Measurements from ENCODE around the gene MECP2. TPM values are rescaled to one million over a fixed set of nuclear protein-coding genes. Genes with fewer than 3 reads are reported as not detected.
A peak's percentile ranks its signal among the peaks of the same experiment; 100 is the strongest.

The MECP2 gene
- total RNA-seq, 2 experiments from 2014 or later = 31.2 to 48.6 TPM

DNA sequence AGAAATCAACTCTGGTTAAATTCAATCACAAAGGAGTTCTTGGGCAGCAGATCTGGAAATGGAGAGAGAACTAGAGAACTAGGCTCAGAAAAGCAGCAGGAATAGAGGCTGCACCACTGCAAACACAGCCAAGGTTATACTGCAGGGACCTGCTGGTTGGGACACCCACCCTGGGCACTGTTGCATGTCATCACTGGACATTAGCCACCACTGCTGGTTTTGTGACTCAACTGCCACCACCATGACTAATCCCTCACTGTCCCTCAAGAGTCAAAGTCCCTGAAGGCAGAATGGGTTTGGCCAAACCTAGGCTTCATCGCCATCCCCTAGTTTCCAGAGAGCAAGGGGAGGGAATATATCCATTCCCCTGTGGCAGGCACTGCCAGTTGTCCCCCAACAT is 39.7 kb downstream of the MECP2 start:
- Histone ChIP-seq H3K9me2 (ENCODE audit: insufficient read depth, low read length) (no peaks in the 10 kb centered on the region), H3K4me1 (ENCODE audit: insufficient read depth, low read length, poor library complexity, severe bottlenecking) (peaks cover 13% of the 10 kb centered on the region), H3K4me2 (ENCODE audit: low read length) (no peak overlapping the region), H3K4me3 (ENCODE audit: low read depth, low read length, poor library complexity, severe bottlenecking) (no peak overlapping the region), H2AFZ (ENCODE audit: low read length) (no peak overlapping the region), H3K36me3 (ENCODE audit: insufficient read depth, low read length) (peaks cover 22% of the 10 kb centered on the region), H4K20me1 (ENCODE audit: insufficient read depth, low read length) (no peaks in the 10 kb centered on the region), H3K27ac (ENCODE audit: low read depth, low read length, poor library complexity, severe bottlenecking) (no peak overlapping the region), H3K79me2 (ENCODE audit: insufficient read depth, low read depth, low read length) (no peaks in the 10 kb centered on the region; the same call in 1 of the 2 replicates), H3K9me3 (ENCODE audit: low read length) (no peaks in the 10 kb centered on the region)
- CTCF ChIA-PET (ENCODE audit: unreplicated experiment) = no interaction called here
- DNase-seq (ENCODE audit: low spot score) = no peak
- POLR2A ChIA-PET = interaction anchor here (0.8 kb wide), 1 partner anchor 38 kb away, joined by 4 read pairs; no protein-coding TSS in a partner anchor
- intact Hi-C loops (cut with micrococcal nuclease; ENCODE audit: unreplicated experiment) = no loop called here
- TF ChIP-seq EZH2phosphoT487 (IDR thresholded peaks at IDR 0.05; ENCODE audit: borderline replicate concordance, low read depth, low read length) (no peak), CTCF (conservative IDR thresholded peaks at IDR 0.05; ENCODE audit: low read length) (no peak)
- BruUV-seq (replicated peaks) = no TSS peak

- ChIA-PET CTCF (ENCODE audit: unreplicated experiment) (interaction anchor here (0.6 kb wide), 1 partner anchor 10 kb away, joined by 3 read pairs; no protein-coding TSS in a partner anchor), POLR2A (no interaction called here)
- Histone ChIP-seq H3K9me2 (ENCODE audit: insufficient read depth, low read length) (no peaks in the 10 kb centered on the region), H3K9me3 (ENCODE audit: low read length) (no peaks in the 10 kb centered on the region), H3K79me2 (ENCODE audit: insufficient read depth, low read depth, low read length) (no peaks in the 10 kb centered on the region; the same call in 1 of the 2 replicates), H3K27ac (ENCODE audit: low read depth, low read length, poor library complexity, severe bottlenecking) (peak overlapping the region; percentile 29), H2AFZ (ENCODE audit: low read length) (no peak overlapping the region), H3K4me2 (ENCODE audit: low read length) (no peak overlapping the region; the same call in 1 of the 2 replicates), H4K20me1 (ENCODE audit: insufficient read depth, low read length) (no peaks in the 10 kb centered on the region), H3K4me1 (ENCODE audit: insufficient read depth, low read length, poor library complexity, severe bottlenecking) (peaks cover 13% of the 10 kb centered on the region), H3K36me3 (ENCODE audit: insufficient read depth, low read length) (peaks cover 22% of the 10 kb centered on the region), H3K4me3 (ENCODE audit: low read depth, low read length, poor library complexity, severe bottlenecking) (no peak overlapping the region)
- no peak for TF ChIP-seq EZH2phosphoT487 (IDR thresholded peaks at IDR 0.05; ENCODE audit: borderline replicate concordance, low read depth, low read length)
- no TSS peak for BruUV-seq (replicated peaks)
- intact Hi-C loops (cut with micrococcal nuclease; ENCODE audit: unreplicated experiment) = no loop called here
- DNase-seq (ENCODE audit: low spot score) = peak; percentile 7
Observed at GRCh38 chrX:154056770-154057241, 40.7 kb downstream of the MECP2 start.

DNA sequence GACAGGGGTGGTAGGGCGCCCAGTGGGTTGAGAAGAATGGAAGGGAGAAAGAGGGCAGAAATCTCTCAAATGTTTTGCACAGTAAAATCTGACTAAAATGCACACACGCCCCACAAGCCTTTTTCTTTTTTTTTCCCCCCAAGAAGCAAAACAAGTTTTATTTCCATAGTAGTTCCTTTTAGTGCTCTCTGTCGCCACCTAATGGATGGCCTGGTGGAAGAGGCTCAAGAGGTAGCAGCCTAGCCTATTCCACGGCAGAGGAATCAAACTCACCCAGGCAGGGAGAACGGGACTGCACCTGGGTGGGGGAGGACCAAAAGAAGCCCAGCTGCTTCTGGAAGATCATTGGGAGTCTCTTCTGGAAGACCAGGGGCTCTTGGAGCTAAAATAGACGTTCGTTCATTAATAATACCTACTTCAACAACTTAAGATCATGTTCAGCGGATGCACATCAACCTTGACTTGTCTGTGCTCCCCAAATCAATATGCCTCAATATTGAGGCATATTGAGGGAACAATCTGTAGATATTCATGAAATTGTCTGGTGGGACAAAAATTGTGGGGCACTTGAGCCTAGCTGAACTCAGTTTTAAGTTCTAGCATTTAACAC is 46.2 kb downstream of the MECP2 start:
- CTCF ChIA-PET (ENCODE audit: unreplicated experiment) = no interaction called here
- intact Hi-C loops (cut with micrococcal nuclease; ENCODE audit: unreplicated experiment) = no loop called here
- H3K27ac ChIP-seq (ENCODE audit: low read depth, low read length, poor library complexity, severe bottlenecking) = no peak overlapping the region

More for the DNA sequence above, 46.2 kb downstream of the MECP2 start:
- Histone ChIP-seq H3K4me3 (ENCODE audit: low read depth, low read length, poor library complexity, severe bottlenecking) (no peak overlapping the region), H4K20me1 (ENCODE audit: insufficient read depth, low read length) (no peaks in the 10 kb centered on the region), H3K9me3 (ENCODE audit: low read length) (no peaks in the 10 kb centered on the region), H3K4me1 (ENCODE audit: insufficient read depth, low read length, poor library complexity, severe bottlenecking) (no peaks in the 10 kb centered on the region), H3K9me2 (ENCODE audit: insufficient read depth, low read length) (no peaks in the 10 kb centered on the region), H3K4me2 (ENCODE audit: low read length) (no peak overlapping the region), H2AFZ (ENCODE audit: low read length) (no peak overlapping the region), H3K36me3 (ENCODE audit: insufficient read depth, low read length) (peaks cover 16% of the 10 kb centered on the region), H3K79me2 (ENCODE audit: insufficient read depth, low read depth, low read length) (no peaks in the 10 kb centered on the region)
- BruUV-seq (replicated peaks) = no TSS peak
- TF ChIP-seq CTCF (conservative IDR thresholded peaks at IDR 0.05; ENCODE audit: low read length) = peak; percentile 78
- no peak for TF ChIP-seq EZH2phosphoT487 (IDR thresholded peaks at IDR 0.05; ENCODE audit: borderline replicate concordance, low read depth, low read length)
- POLR2A ChIA-PET = no interaction called here
- DNase-seq (ENCODE audit: low spot score) = peak; percentile 60
